ENCODE measurements around the gene NOXRED1.

Gene NOXRED1

DNA sequence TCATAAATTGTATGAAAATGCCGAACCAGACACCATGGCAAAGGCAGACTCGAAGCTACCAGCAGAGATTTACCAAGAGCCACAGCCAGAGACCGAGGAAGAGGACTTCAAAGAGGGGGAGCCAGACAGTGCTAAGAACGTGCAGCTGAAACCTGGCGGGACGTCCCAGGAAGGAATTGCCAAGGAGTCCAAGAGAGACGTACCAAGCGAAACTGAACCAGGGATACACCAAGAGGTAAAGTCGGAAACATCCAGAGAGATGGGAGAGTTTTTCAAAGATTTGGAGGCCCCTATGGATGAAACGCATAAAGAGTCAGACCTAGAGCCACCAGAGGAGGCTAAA, 45.9 kb downstream of the NOXRED1 start (continued):
- TF ChIP-seq PATZ1 (CRISPR knock-in tag; IDR thresholded peaks at IDR 0.05; ENCODE audit: borderline replicate concordance), result no peak
- no peak for TF ChIP-seq ISL1 (CRISPR knock-in tag; IDR thresholded peaks at IDR 0.05)
- TF ChIP-seq ARNTL (CRISPR knock-in tag; IDR thresholded peaks at IDR 0.05; ENCODE audit: borderline replicate concordance, low read depth), result no peak
- no peak for TF ChIP-seq ZNF8 (CRISPR knock-in tag; IDR thresholded peaks at IDR 0.05)
- TF ChIP-seq ZC3H10 (CRISPR knock-in tag; IDR thresholded peaks at IDR 0.05), result no peak

DNA sequence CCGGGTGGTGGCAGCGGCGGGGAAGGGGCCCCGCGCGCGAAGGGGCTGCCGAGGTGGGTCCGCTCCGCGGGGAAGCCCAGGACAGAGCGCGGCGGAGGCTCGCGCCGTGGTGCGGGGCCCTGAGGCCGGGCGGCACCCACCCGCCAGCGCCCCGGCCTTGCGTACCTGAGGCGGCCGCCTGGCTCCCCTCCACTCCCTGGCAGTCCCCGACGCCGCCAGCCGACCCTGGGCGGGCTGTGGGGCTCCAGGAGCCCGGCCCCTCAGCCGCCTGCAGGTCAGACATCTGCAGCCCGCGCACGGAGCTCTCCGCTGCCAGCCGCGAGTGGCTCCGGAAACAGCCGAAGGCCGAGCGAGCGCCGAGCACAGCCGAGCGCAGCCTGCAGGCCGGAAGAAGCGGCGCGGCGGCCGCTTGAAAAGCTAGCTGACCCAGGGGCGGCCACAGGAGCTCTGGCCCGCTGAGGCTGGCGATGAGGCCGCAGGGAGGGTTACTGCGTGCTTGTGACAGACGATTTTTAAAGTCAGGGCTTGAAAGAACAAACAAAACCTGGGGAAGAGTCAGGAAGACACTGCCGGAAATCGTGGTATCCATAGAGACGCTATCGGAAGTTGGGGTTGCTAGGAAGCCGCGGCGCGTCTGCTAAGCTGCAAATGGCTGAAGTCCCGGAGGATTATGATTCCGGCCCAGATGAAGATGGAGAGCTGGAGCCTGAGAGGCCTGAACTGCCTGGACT, 46.4 kb downstream of the NOXRED1 start, which contains the start of the genes SAMD15 and TMED8:
Gene SAMD15, plus strand, starts transcription at position 609 of the 731 bp plus-strand sequence. Its CDS starts 40 bp downstream, at position 649.
Gene TMED8, minus strand, starts transcription at position 324 of the 731 bp plus-strand sequence. Its CDS starts 41 bp downstream, at position 283.
- ATAC-seq, result peak; percentile 99

GRCh38 chr14:77375973-77376770, 47.2 kb downstream of the NOXRED1 start:
- peak; percentile 26 for ATAC-seq
- TF ChIP-seq TOX (CRISPR knock-in tag; IDR thresholded peaks at IDR 0.05; ENCODE audit: borderline replicate concordance) (no peak), ISL1 (CRISPR knock-in tag; IDR thresholded peaks at IDR 0.05) (no peak), ZNF565 (CRISPR knock-in tag; conservative IDR thresholded peaks at IDR 0.05; ENCODE audit: low read depth) (no peak), RARB (CRISPR knock-in tag; IDR thresholded peaks at IDR 0.05) (no peak), CSDC2 (CRISPR knock-in tag; IDR thresholded peaks at IDR 0.05) (no peak), PATZ1 (CRISPR knock-in tag; IDR thresholded peaks at IDR 0.05; ENCODE audit: borderline replicate concordance) (no peak), BACH2 (CRISPR knock-in tag; IDR thresholded peaks at IDR 0.05; ENCODE audit: borderline replicate concordance) (no peak), ZFP30 (CRISPR knock-in tag; IDR thresholded peaks at IDR 0.05) (no peak)
- TF ChIP-seq, protein P1, sequence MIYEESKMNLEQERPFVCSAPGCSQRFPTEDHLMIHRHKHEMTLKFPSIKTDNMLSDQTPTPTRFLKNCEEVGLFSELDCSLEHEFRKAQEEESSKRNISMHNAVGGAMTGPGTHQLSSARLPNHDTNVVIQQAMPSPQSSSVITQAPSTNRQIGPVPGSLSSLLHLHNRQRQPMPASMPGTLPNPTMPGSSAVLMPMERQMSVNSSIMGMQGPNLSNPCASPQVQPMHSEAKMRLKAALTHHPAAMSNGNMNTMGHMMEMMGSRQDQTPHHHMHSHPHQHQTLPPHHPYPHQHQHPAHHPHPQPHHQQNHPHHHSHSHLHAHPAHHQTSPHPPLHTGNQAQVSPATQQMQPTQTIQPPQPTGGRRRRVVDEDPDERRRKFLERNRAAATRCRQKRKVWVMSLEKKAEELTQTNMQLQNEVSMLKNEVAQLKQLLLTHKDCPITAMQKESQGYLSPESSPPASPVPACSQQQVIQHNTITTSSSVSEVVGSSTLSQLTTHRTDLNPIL (CRISPR knock-in tag; IDR thresholded peaks at IDR 0.05; ENCODE audit: low read depth), result no peak

More for the DNA sequence above, 46.4 kb downstream of the NOXRED1 start, which contains the start of the genes SAMD15 and TMED8:
- TF ChIP-seq ZC3H10 (CRISPR knock-in tag; IDR thresholded peaks at IDR 0.05) (no peak), ZFP30 (CRISPR knock-in tag; IDR thresholded peaks at IDR 0.05) (no peak), CSRNP3 (CRISPR knock-in tag; IDR thresholded peaks at IDR 0.05) (no peak), ZNF8 (CRISPR knock-in tag; IDR thresholded peaks at IDR 0.05) (no peak), ZNF565 (CRISPR knock-in tag; conservative IDR thresholded peaks at IDR 0.05; ENCODE audit: low read depth) (no peak), ISL1 (CRISPR knock-in tag; IDR thresholded peaks at IDR 0.05) (no peak), OSR1 (CRISPR knock-in tag; IDR thresholded peaks at IDR 0.05) (no peak), PATZ1 (CRISPR knock-in tag; IDR thresholded peaks at IDR 0.05; ENCODE audit: borderline replicate concordance) (no peak), SNAI2 (CRISPR knock-in tag; IDR thresholded peaks at IDR 0.05) (no peak), GLIS3 (CRISPR knock-in tag; IDR thresholded peaks at IDR 0.05) (no peak), PPARA (CRISPR knock-in tag; IDR thresholded peaks at IDR 0.05; ENCODE audit: borderline replicate concordance) (no peak), ESRRG (CRISPR knock-in tag; IDR thresholded peaks at IDR 0.05) (no peak), ZNF70 (CRISPR knock-in tag; IDR thresholded peaks at IDR 0.05) (no peak), RARB (CRISPR knock-in tag; IDR thresholded peaks at IDR 0.05) (no peak), TOX (CRISPR knock-in tag; IDR thresholded peaks at IDR 0.05; ENCODE audit: borderline replicate concordance) (no peak)
- TF ChIP-seq, protein P2, sequence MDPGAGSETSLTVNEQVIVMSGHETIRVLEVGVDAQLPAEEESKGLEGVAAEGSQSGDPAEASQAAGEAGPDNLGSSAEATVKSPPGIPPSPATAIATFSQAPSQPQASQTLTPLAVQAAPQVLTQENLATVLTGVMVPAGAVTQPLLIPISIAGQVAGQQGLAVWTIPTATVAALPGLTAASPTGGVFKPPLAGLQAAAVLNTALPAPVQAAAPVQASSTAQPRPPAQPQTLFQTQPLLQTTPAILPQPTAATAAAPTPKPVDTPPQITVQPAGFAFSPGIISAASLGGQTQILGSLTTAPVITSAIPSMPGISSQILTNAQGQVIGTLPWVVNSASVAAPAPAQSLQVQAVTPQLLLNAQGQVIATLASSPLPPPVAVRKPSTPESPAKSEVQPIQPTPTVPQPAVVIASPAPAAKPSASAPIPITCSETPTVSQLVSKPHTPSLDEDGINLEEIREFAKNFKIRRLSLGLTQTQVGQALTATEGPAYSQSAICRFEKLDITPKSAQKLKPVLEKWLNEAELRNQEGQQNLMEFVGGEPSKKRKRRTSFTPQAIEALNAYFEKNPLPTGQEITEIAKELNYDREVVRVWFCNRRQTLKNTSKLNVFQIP (CRISPR knock-in tag; IDR thresholded peaks at IDR 0.05; ENCODE audit: borderline replicate concordance, low read depth), result no peak
- TF ChIP-seq, protein P1 (CRISPR knock-in tag; IDR thresholded peaks at IDR 0.05; ENCODE audit: low read depth), result no peak

Data from SK-N-SH treated with all-trans-retinoic acid at 6 μM for 48 hours (cell line).